CD4-positive, CD25-positive, alpha-beta regulatory T cell (primary cell): Measurements from ENCODE around the gene FAM117B. TPM values are rescaled to one million over a fixed set of nuclear protein-coding genes. Genes with fewer than 3 reads are reported as not detected.
A peak's percentile ranks its signal among the peaks of the same experiment; 100 is the strongest.

Source experiments
- ATAC-seq, 2 donors: fragments of 150-1000 bp; cut with Tn5 transposase; one replicate each; pipeline ENCODE4 v1.10.0; 2021; ENCODE audit warnings: low read depth in 2 of 2, moderate number of reproducible peaks in 2 of 2, moderate library complexity in 1 of 2
- DNase-seq, 3 donors: peaks; one replicate each; pipeline versions ENCODE4 v3.0.0 to v3.0.0-alpha.2; 2012 to 2022; ENCODE audit warnings: mixed read lengths in 1 of 3
- H3K27ac ChIP-seq: one replicate; pipeline ENCODE4 v1.7.0; 2013; ENCODE audit warnings: mild to moderate bottlenecking, low read length; ENCODE audit not compliant: insufficient read depth, poor library complexity, severe bottlenecking
- H3K27me3 ChIP-seq: one replicate; pipeline ENCODE4 v1.7.0; 2013; ENCODE audit warnings: low read length; ENCODE audit not compliant: control insufficient read depth, insufficient read depth
- H3K36me3 ChIP-seq: one replicate; pipeline ENCODE4 v1.7.0; 2013; ENCODE audit warnings: mild to moderate bottlenecking, low read length, moderate library complexity; ENCODE audit not compliant: control insufficient read depth, insufficient read depth
- H3K4me1 ChIP-seq: 2 replicates; pipeline ENCODE4 v1.7.0; 2013; ENCODE audit warnings: mild to moderate bottlenecking, low read length; ENCODE audit not compliant: insufficient read depth, control insufficient read depth, poor library complexity, severe bottlenecking
- H3K4me3 ChIP-seq: one replicate; pipeline ENCODE4 v1.7.0; 2013; ENCODE audit warnings: low read depth, mild to moderate bottlenecking, low read length, moderate library complexity
- H3K9me3 ChIP-seq, 2 experiments: 1 replicate in 1 of 2; 2 replicates in 1 of 2; pipeline ENCODE4 v1.7.0; 2013; ENCODE audit warnings: low read length in 2 of 2, mild to moderate bottlenecking in 1 of 2, moderate library complexity in 1 of 2; ENCODE audit not compliant: control insufficient read depth in 2 of 2
- H3K27ac Mint-ChIP-seq, 3 donors: one replicate each; pipeline ENCODE4 v1.8.0; 2020 to 2022; ENCODE audit warnings: mild to moderate bottlenecking in 3 of 3, mixed read lengths in 3 of 3, moderate library complexity in 2 of 3
- H3K27me3 Mint-ChIP-seq: one replicate; pipeline ENCODE4 v1.8.0; 2022; ENCODE audit warnings: mild to moderate bottlenecking, mixed read lengths
- H3K36me3 Mint-ChIP-seq: one replicate; pipeline ENCODE4 v1.8.0; 2020; ENCODE audit warnings: mixed read lengths
- H3K4me1 Mint-ChIP-seq, 4 donors: one replicate each; pipeline ENCODE4 v1.8.0; 2020 to 2022; ENCODE audit warnings: mixed read lengths in 4 of 4, mild to moderate bottlenecking in 1 of 4
- H3K4me3 Mint-ChIP-seq, 4 donors: one replicate each; pipeline ENCODE4 v1.8.0; 2020 to 2022; ENCODE audit warnings: mild to moderate bottlenecking in 4 of 4, mixed read lengths in 4 of 4, moderate library complexity in 3 of 4
- H3K9me3 Mint-ChIP-seq, 7 donors: one replicate each; pipeline ENCODE4 v1.8.0; 2020 to 2022; ENCODE audit warnings: mixed read lengths in 7 of 7, mild to moderate bottlenecking in 3 of 7, moderate library complexity in 2 of 7
- polyA plus RNA-seq, 4 donors: library from polyadenylated mRNA; unstranded; fragments of 300-500 nt; fragmentation: Illumina TruSeq; gene quantifications; one replicate each; pipeline ENCODE4 v1.2.3, GENCODE V29; 2021
- total RNA-seq: library from RNA; stranded (reverse); gene quantifications from one replicate; pipeline ENCODE4 v1.2.3, GENCODE V29; 2022

FAM117B gene
- total and polyA plus RNA-seq, 5 donors from 2014 or later = 4.8 to 17.8 (median 9.5) TPM

- no peak for DNase-seq
- H3K4me1 ChIP-seq = peaks cover 4% of the 10 kb centered on the region
- H3K9me3 ChIP-seq = peaks cover 0 to 14% of the 10 kb centered on the region in 2 experiments
- no peaks in the 10 kb centered on the region for H3K27me3 ChIP-seq
- H3K4me1 Mint-ChIP-seq = peaks cover 13 to 55% (median 19%) of the 10 kb centered on the region in 4 donors
- ATAC-seq = no peak
- no peaks in the 10 kb centered on the region for H3K27me3 Mint-ChIP-seq
- H3K36me3 Mint-ChIP-seq = peaks cover 14% of the 10 kb centered on the region
- H3K36me3 ChIP-seq = no peaks in the 10 kb centered on the region
- H3K27ac ChIP-seq = no peak overlapping the region
- H3K27ac Mint-ChIP-seq = peak overlapping the region in 1 of 3 donors; percentile 23
- no peak overlapping the region for H3K4me3 ChIP-seq
- no peak overlapping the region for H3K4me3 Mint-ChIP-seq
- peaks cover 2 to 21% (median 15%) of the 10 kb centered on the region in 7 donors for H3K9me3 Mint-ChIP-seq
These were observed 83.0 kb downstream of the FAM117B start for GRCh38 chr2:202717598-202718310.

- peak overlapping the region in 1 of 4 donors; percentile 47 for H3K4me3 Mint-ChIP-seq
- Histone ChIP-seq H3K4me1 (peaks cover 4% of the 10 kb centered on the region), H3K27me3 (no peaks in the 10 kb centered on the region), H3K36me3 (no peaks in the 10 kb centered on the region), H3K27ac (no peak overlapping the region), H3K9me3 (peaks cover 0 to 12% of the 10 kb centered on the region in 2 experiments), H3K4me3 (no peak overlapping the region)
- no peak overlapping the region for H3K27ac Mint-ChIP-seq
- H3K9me3 Mint-ChIP-seq = peaks cover 2 to 13% (median 7%) of the 10 kb centered on the region in 7 donors
- peaks cover 11% of the 10 kb centered on the region for H3K36me3 Mint-ChIP-seq
- DNase-seq = no peak
- no peaks in the 10 kb centered on the region for H3K27me3 Mint-ChIP-seq
- H3K4me1 Mint-ChIP-seq = peaks cover 10 to 53% (median 22%) of the 10 kb centered on the region in 4 donors
- ATAC-seq = no peak
These were observed 83.8 kb downstream of the FAM117B start for GRCh38 chr2:202718614-202719013.

- H3K4me1 Mint-ChIP-seq = peaks cover 10 to 56% (median 23%) of the 10 kb centered on the region in 4 donors
- peaks cover 4% of the 10 kb centered on the region for H3K4me1 ChIP-seq
- DNase-seq (no peak), ATAC-seq (no peak)
- H3K36me3 ChIP-seq = peaks cover 2% of the 10 kb centered on the region
- peaks cover 2 to 13% (median 7%) of the 10 kb centered on the region in 7 donors for H3K9me3 Mint-ChIP-seq
- H3K27ac ChIP-seq = no peak overlapping the region
- no peak overlapping the region for H3K27ac Mint-ChIP-seq
- H3K9me3 ChIP-seq = peaks cover 0 to 12% of the 10 kb centered on the region in 2 experiments
- H3K27me3 ChIP-seq = no peaks in the 10 kb centered on the region
- no peak overlapping the region for H3K4me3 ChIP-seq
- peaks cover 15% of the 10 kb centered on the region for H3K36me3 Mint-ChIP-seq
- no peak overlapping the region for H3K4me3 Mint-ChIP-seq
- no peaks in the 10 kb centered on the region for H3K27me3 Mint-ChIP-seq
These were observed 85.5 kb downstream of the FAM117B start for GRCh38 chr2:202720226-202720625.

DNA sequence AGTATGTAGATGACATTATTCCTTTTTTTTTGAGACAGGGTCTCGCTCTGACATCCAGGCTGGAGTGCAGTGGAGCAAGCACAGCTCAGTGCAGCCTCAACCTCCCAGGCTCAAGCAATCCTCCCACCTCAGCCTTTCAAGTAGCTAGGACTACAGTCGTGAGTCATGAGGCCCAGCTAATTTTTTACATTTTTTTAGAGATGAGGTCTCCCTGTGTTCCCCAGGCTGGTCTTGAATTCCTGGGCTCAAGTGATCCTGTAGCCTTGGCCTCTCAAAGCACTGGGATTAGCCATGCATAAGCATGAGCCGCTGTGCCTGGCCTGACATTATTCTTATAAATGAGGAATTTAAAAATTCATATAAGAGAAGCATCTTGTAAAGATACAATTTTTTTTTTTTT is 86.9 kb downstream of the FAM117B start:
- peaks cover 14% of the 10 kb centered on the region for H3K36me3 ChIP-seq
- H3K4me3 Mint-ChIP-seq = no peak overlapping the region
- DNase-seq = no peak
- ATAC-seq = no peak
- peaks cover 4% of the 10 kb centered on the region for H3K4me1 ChIP-seq
- H3K4me1 Mint-ChIP-seq = peaks cover 10 to 50% (median 21%) of the 10 kb centered on the region in 4 donors
- H3K27me3 ChIP-seq = no peaks in the 10 kb centered on the region
- H3K36me3 Mint-ChIP-seq = peaks cover 19% of the 10 kb centered on the region
- H3K9me3 ChIP-seq = peaks cover 0 to 4% of the 10 kb centered on the region in 2 experiments
- H3K27me3 Mint-ChIP-seq = no peaks in the 10 kb centered on the region
- no peak overlapping the region for H3K27ac ChIP-seq
- H3K27ac Mint-ChIP-seq = no peak overlapping the region
- peaks cover 0 to 4% (median 2%) of the 10 kb centered on the region in 7 donors for H3K9me3 Mint-ChIP-seq
- H3K4me3 ChIP-seq = no peak overlapping the region

DNA sequence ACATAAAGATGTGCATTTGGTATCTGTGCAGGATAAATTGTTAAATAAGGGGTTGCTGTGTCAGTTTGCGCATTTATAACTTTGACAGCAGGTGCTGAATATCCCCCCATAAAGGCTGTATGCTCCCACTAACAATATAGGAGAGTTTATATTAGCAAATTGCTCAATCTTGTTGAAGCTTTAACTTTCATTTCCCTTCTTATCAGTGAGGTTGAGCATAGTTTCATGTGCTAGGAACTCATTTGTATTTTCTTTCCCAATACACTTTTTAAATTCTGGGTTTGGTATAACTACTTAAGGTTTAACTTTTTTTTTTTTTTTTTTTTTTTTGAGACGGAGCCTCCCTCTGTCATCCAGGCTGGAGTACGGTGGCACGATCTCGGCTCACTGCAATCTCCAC is 89.0 kb downstream of the FAM117B start:
- peaks cover 28% of the 10 kb centered on the region for H3K36me3 Mint-ChIP-seq
- no peak overlapping the region for H3K4me3 ChIP-seq
- no peak for ATAC-seq
- no peaks in the 10 kb centered on the region for H3K9me3 ChIP-seq
- no peaks in the 10 kb centered on the region for H3K27me3 ChIP-seq
- H3K27ac Mint-ChIP-seq = no peak overlapping the region
- H3K9me3 Mint-ChIP-seq = peaks cover 0 to under 1% (median 0%) of the 10 kb centered on the region in 7 donors
- DNase-seq = no peak
- no peaks in the 10 kb centered on the region for H3K4me1 ChIP-seq
- no peak overlapping the region for H3K27ac ChIP-seq
- H3K4me3 Mint-ChIP-seq = no peak overlapping the region
- peaks cover under 1 to 33% (median 18%) of the 10 kb centered on the region in 4 donors for H3K4me1 Mint-ChIP-seq
- peaks cover 23% of the 10 kb centered on the region for H3K36me3 ChIP-seq
- no peaks in the 10 kb centered on the region for H3K27me3 Mint-ChIP-seq

- no peak overlapping the region for H3K27ac ChIP-seq
- Mint-ChIP-seq H3K27me3 (no peaks in the 10 kb centered on the region), H3K4me1 (peaks cover 0 to 24% (median 15%) of the 10 kb centered on the region in 4 donors), H3K27ac (no peak overlapping the region), H3K4me3 (no peak overlapping the region), H3K36me3 (peaks cover 43% of the 10 kb centered on the region), H3K9me3 (peaks cover 0 to 5% (median 0%) of the 10 kb centered on the region in 7 donors)
- H3K4me1 ChIP-seq = no peaks in the 10 kb centered on the region
- H3K27me3 ChIP-seq = no peaks in the 10 kb centered on the region
- peaks cover 23% of the 10 kb centered on the region for H3K36me3 ChIP-seq
- H3K9me3 ChIP-seq = no peaks in the 10 kb centered on the region
- no peak overlapping the region for H3K4me3 ChIP-seq
- DNase-seq (no peak), ATAC-seq (no peak)
These were observed 91.3 kb downstream of the FAM117B start for GRCh38 chr2:202726070-202726469.

- Histone ChIP-seq H3K27ac (no peak overlapping the region), H3K4me3 (no peak overlapping the region), H3K27me3 (no peaks in the 10 kb centered on the region), H3K9me3 (peaks cover 3 to 5% of the 10 kb centered on the region in 2 experiments), H3K4me1 (no peaks in the 10 kb centered on the region), H3K36me3 (peaks cover 5% of the 10 kb centered on the region)
- DNase-seq (no peak), ATAC-seq (no peak)
- Mint-ChIP-seq H3K4me3 (no peak overlapping the region), H3K27me3 (no peaks in the 10 kb centered on the region), H3K27ac (no peak overlapping the region), H3K9me3 (peaks cover 0 to 13% (median 0%) of the 10 kb centered on the region in 7 donors), H3K36me3 (peaks cover 41% of the 10 kb centered on the region), H3K4me1 (peaks cover 0 to 25% (median 1%) of the 10 kb centered on the region in 4 donors)
These were observed 102.1 kb downstream of the FAM117B start for GRCh38 chr2:202736826-202737225.

DNA sequence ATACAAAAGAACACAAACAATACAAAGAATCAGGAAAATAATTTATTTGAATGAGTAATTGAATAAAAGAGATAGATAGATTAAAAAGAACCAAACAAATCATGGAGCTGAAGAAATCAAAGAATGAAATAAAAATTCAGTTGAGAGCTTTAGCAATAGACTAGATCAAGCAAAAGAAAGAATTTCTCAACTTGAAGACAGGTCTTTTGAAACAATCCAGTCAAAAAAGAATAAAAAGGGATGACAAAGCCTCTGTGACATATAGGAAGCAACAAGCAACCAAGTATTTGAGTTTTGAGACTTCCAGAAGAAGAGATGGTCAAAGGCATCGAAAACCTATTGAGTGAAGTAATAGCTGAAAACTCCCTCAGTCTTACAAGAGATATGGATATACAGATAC is 108.8 kb downstream of the FAM117B start:
- DNase-seq (no peak), ATAC-seq (no peak)
- H3K27ac ChIP-seq = no peak overlapping the region
- Mint-ChIP-seq H3K36me3 (peaks cover 36% of the 10 kb centered on the region), H3K27ac (no peak overlapping the region), H3K4me1 (peaks cover 0 to 22% (median 6%) of the 10 kb centered on the region in 4 donors), H3K9me3 (peaks cover 2 to 26% (median 11%) of the 10 kb centered on the region in 7 donors), H3K27me3 (no peaks in the 10 kb centered on the region), H3K4me3 (no peak overlapping the region)
- H3K36me3 ChIP-seq = peaks cover 3% of the 10 kb centered on the region
- no peak overlapping the region for H3K4me3 ChIP-seq
- H3K4me1 ChIP-seq = no peaks in the 10 kb centered on the region
- H3K27me3 ChIP-seq = no peaks in the 10 kb centered on the region
- H3K9me3 ChIP-seq = peaks cover 12 to 17% of the 10 kb centered on the region in 2 experiments
